HL-60/S4 (cell line): ENCODE measurements around the gene SMURF1.

ENCODE experiments used
- in situ Hi-C: fragments of 300-500 bp; cut with MboI; formaldehyde crosslinking; loops from 2 replicates; pipeline ENCODE4 v1.14.3; 2022; ENCODE audit warnings: low sequenced_read_pairs

Gene SMURF1

DNA sequence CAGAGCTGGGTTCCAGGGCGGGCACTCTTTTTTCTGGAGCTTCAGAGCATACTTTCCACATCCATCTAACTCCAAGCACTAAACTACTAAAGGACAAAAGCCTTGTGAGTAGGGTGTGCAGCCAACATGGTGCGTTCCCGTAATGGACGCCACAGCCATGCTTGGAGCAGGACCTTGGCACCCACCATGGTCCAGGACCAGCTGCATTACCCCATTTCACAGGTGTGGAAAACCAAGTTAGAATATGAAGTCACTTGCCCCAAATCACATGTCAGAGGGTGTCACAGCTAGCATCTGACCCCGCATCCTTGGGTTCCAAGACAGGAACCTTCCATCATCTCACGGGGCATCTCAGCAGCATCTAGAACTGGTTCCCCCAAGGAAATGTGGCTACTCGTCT, 112.4 kb downstream of the SMURF1 start:
- in situ Hi-C loops: no loop called here

DNA sequence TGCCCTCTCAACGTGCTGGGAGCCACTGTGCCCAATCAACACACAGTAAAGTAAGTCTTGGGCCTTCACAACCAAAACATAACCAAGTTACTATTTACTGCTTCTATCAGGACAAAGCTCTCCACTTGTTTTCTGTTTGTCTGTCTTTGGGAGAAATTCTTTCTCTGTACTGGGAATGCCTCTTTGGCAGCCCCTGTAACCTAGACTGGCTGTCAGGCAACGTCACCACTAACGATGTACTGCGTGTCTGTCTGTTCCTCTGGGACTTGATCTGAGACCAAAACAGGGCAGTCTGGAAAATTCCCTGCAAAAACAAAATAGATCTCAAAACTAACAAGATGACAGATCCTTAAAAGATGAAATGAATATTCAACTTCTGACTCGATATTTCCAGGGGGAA, 113.0 kb downstream of the SMURF1 start:
- in situ Hi-C loops: no loop called here

DNA sequence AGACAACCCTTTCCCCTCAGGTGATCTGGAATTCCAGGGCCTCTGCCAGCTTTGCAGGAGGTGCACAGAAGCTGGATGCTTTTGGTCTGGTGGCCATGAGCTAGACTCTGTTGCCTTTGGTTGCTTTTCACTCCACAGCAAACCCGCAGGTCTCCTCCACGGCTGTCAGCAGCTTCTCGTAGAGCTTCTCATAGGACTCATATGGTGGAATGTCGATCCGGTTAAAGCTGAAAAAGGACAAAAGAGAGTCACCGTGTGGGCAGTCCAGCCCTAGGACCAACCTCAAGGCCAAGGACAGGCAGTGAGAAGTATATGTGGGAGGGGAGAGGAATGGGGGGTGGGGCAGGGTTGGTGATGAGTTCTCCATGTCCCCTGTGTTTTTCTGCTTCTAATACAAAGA, 113.5 kb downstream of the SMURF1 start:
- in situ Hi-C loops: no loop called here

DNA sequence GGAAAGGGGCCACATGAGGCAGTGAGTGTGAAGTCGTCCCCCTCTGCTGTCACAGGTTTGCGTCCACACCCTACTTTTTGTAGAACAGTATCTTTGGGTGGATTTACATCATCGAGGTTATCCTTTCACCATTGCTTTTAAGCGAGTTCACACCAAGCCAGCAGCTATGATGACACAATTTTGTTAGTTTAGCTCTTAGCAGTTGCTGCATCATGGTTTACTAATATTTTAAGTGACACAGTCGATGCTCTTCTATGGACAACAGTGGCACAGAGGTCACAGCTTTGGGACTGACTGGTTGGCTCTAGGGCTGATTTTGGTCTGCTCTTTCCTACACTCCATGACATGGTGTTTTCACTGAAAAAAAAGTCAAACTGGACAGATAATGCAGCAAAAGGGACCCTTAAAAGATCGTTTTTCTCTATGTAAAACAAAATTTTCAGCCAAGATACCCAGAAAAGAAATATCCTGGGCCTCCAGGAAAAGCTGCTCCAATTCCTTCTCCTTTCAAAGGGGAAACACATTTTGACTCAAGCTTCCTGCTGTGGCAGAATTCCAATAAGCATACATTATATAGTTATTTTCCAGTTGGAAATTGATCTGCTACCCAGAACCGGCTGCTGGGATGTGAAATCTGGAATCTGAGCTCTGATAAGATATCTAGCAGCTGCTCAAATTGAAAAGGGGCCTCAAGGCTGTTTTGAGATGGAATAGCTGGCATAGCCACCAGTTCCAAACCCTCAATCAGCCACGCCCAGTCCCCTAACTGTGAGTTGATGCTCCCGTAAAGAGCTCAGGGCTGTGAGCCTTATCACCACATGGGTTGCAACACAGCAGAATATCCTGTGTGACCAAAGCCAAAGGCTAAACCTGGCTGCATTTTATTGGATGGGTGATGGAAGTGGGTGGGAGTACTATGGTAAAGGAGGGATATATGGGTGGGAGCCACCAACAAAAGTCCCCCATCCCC, 114.2 kb downstream of the SMURF1 start:
- in situ Hi-C loops: no loop called here

DNA sequence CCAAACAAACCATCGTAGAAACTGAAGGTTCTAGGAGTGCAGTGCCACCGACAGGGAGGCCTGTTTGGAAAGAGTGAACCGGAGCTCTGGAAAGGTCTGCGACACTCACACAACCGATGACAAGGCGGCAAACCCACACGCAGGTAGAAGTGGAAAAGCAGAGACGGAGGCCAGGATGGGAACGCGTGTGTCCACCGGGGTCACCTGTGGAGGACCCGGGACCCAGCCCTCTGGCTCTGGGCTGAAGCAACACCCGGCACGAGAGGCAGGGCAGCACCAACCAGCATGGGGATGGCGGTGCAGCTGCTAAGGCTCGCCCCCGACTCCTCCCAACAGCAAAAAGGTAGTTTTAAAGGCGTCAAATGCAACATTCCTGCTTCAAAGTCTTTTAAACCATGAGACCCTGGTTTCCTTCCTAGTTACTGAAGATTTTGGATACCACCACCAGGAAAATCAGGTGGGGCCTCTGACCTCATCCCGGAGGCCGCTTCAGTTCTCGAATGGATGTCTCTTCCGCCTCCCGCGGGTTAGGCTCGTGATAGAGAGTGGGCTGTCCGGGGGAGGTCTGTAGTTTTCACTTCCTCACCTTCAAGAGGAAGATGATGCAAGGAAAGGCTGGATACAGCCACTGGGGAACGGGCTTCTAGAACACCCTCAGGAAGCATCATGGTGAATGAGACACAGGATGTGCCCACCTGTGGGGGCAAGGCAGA, 115.5 kb downstream of the SMURF1 start:
- in situ Hi-C loops: no loop called here

DNA sequence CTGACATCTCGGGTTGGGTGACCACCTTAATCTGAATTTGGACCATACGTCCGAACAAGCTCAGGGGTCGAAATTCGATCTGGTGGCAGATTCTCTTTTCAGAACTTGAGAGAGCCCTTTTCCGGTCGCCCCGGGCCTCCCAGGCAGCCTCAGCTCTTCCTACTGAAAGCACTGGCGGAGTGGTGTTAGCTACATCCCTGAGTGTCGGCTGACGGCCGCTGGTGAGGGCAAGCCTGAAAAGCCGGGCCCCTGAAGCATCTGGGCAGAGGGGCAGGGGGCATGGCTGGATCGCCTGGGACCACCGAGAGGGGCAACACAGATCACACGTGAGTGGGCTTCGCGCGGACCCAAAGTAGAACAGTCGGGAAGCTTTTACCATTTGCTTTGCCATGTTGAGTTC, 116.1 kb downstream of the SMURF1 start:
- in situ Hi-C loops: no loop called here

DNA sequence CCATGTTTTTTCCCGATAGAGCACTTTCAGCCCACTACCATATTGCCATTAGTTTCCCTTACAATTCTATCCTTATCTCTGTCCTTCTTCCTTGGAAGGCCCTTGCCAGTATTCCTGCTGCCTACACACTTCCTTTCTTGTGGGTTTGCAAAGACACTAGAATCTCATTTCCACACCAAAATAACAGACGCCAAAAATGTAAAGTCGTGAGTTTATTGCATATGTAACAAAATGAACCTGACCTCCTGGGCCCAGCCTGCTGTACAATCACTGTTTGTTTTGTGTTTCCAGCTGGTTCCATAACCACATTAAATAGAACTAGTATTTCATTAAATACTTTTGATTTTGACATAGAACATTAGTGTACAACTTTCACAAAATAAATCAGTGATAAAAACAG, 116.7 kb downstream of the SMURF1 start:
- in situ Hi-C loops: no loop called here

DNA sequence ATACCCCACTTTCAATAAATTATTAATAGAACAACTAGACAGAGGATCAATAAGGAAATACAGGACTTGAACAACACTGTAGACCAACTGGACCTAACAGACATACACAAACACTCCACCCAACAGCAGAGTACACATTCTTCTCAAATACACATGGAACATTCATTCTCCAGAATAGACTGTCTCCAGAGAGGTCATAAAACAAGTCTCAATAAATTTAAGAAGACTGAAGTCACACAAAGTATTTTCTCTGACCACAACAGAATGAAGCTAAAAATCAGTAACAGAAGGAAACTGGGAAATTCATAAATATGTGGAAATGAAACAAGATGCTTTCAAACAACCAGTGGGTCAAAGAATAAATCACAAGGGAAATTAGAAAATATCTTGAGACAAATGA, 119.8 kb downstream of the SMURF1 start:
- in situ Hi-C loops: no loop called here

DNA sequence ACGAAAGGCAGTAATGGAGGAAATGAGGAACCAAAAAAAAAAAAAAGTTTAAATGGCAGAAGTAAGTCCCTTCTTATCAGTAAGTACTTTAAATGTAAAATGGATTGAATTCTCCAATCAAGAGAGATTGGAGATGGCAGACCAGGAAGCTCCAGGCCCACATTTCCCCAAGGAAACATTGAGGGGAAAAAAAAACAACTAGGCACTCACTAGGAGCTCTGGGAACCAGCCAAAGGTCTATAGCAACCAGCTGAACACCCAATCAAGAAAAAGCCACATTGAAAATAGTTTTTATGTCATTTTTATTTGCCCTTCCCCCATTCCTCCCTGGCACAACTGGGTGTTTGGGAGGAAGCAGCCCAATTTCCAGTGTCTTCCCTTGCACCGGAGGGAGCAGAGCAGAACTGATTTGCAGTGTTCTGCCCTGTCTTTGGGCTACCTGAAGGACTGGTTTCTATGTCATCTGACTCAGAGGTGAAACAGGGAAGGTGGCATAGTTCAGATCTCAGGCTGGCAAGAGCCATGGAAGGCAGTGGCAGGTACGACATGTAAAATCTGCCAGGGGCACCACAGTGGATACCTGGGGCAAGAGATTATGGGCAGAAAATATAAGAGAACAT, 121.9 kb downstream of the SMURF1 start:
- in situ Hi-C loops: no loop called here

DNA sequence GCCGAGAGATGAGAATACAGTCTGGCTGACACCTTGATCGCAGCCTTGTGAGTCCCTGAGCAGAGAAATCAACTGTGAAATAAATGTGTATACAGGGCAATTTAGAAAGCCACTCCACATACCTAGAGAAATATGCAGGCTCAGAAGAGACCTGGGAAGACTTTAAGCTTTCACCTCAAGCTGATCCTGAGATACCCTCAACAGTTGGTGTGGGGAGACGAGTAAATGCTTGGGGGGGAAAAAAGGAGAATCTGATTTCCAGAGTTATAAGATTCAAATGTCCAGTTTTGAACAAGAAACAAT, 123.5 kb downstream of the SMURF1 start:
- in situ Hi-C loops: no loop called here

DNA sequence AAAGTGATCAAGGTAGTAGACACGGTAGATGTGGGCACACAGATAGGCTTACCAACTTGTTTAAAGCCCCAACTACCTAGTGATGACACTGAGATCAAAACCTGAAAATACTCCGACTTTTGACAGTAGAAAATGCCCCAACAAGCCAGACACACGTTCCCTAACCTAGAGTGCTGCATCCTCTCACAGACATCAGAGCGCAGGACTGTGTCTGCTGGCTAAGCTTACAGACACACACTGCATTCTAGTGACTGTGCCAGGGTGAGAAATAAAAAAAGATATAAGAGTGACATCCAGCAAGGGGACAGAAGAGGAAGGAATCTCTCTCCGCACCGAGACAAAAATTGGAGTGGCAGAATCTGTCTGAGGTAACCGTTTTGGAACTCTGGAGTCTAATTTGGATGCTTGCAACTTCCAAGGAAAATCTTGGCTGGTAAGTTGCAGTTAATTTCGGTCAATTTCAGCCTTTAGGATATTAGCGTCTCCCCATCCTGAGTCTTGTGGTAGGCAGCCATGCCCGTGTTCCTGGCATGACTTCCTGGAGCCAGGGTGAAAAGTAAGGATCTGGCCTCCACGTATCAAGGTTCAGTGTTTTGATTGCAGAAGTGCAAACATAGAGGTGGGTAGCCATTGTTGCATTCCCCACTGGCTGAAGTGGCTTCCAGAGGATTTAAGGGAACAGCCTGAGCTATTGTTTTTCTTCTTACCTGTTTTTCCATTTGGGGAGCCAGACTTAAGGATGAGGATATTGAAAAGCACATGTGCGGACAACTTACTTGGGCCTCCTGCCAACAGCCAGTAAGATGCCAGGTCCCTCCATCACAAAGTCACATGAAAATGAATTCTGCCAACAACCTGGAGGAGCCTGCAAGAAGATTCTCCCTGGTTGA, 124.1 kb downstream of the SMURF1 start:
- in situ Hi-C loops: no loop called here

DNA sequence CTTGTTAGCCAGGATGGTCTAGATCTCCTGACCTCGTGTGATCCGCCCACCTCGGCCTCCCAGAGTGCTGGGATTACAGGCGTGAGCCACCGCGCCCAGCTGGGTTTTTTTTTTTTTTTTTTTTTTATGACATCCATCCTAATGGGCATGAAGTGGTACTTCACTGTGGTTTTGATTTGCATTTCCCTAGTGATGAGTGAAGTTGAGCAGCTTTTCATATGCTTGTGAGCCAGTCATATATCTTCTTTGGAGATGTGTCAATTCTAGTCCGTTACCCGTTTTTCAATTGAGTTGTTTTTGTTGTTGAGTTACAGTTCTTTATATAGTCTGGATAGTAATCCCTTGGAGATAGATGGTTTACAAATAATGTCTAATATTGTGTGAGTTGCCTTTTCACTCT, 127.7 kb downstream of the SMURF1 start:
- in situ Hi-C loops: no loop called here

DNA sequence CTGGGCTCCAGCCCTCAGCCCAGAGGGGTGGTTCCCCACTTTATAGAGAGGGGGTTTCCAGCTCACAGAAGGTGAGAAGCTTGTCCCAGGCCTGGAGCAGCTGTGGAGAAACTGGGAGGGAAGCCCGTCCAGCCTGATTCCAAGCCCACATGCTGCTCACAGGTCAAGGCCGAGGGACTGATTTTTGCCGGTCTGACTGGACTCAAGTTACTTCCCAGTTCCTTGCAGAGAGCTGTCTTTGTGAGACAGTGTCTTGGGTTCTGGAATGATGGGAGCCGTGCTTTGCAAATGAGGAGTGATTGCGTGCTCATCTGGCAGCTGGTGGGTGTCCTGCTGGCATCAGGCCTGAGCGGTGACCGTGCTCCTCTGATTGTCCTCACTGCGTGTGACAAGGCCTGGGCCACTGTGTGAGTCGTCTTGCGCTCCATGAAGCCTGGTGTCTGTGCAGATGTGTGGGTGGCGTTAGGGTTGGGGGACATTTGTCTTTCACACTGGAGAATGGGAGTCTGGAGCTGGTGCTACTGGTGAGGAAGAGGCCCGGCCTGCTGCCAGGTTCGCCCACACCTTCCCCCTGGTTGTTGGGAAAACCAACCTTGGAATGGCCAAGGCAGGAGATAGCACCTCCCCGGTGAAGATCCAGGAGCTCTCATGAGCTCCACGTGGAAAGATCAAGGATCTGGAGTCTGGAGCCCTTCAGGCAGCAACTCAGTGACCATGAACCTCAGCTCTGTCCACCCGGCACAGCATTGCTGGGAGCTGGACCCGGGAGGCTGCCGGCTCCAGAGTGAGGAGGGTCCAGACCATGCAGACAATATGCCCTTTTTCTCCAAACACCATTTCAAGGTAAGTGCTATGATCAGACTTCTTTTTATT, 129.6 kb downstream of the SMURF1 start:
- in situ Hi-C loops: no loop called here

DNA sequence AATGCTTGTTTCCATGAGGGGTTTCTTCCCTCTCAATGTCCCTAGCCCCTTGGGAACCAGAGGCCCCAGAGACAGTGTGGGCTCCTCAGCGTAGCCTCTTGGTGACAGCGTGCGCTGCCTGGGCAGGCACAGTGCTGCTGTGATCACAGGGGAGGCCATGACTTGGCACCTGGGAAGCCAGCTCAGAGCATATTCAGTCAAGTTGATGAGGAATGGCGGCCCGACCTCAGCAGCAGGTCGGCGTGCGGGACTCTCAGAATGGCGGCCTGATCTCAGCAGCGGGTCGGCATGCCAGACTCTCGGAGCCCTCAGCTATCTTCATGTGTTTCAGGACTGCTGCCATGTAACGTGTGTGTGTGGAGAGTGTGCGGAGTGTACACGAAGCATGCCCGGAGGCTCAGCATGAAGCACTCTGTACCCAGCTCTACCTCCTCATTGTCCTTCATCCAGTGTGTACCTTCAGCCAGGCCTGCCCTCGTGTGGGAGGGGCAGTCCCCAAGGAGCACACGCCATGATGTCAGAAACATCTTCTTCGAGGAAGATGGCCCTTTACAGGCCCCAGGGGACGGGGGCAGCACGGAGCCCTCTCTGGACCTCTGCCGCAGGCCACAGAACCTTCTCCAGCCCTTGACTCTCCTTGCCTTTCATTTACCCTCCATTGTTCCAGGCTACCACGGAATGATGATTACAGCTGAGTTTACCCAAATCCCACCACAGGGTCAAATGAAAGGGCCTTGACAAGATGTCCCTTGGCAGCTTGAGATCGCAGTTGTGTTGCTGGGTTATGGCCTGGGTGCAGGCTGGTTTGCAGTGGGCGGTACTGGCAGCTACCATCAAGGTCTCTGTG, 130.4 kb downstream of the SMURF1 start:
- in situ Hi-C loops: no loop called here

DNA sequence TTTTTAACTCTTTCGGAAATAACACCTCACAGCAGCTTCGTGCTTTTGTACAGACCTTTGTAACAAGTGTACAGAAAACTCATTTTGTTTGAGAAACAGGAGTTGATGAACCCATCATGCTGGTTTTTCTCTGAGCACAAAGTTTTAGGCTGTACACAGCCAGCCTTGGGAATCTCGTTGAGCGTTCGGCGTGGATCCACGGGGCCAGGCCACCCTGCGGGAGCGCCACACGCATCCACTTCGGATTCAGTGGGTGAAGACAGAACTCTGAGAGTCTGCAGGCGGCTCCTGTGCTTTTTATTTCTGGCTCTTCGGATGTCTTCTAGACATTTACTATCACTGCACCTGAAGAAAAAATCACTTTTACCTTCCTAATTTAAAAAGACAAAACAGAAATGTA, 131.2 kb downstream of the SMURF1 start:
- in situ Hi-C loops: no loop called here

DNA sequence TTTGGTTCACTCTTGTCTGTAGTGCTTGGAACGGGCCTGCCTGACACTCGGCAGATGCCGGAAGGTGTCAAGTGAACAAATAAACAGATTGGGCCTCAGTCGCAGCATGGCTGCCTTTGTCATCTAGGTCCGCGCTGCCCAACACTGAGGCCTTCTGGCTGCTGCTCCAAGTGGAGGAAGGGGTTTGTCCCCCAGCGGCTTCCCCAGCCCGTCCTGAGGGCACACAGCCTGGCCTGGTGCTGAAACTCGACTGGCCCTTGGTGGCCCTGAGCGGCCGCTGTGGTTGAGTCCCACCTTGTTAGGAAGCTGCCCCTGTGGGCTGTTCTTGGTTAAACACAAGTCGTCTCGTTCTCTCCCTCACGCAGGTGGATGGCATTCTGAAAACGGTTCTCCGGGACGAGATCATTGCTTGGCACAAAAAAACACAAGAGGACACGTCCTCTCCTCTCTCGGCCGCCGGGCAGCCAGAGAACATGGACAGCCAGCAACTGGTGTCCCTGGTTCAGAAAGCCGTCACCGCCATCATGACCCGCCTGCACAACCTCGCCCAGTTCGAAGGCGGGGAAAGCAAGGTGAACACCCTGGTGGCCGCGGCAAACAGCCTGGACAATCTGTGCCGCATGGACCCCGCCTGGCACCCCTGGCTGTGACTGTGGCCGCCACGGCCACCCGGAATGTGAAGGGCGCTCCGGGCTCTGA, 132.1 kb downstream of the SMURF1 start:
- in situ Hi-C loops: no loop called here

DNA sequence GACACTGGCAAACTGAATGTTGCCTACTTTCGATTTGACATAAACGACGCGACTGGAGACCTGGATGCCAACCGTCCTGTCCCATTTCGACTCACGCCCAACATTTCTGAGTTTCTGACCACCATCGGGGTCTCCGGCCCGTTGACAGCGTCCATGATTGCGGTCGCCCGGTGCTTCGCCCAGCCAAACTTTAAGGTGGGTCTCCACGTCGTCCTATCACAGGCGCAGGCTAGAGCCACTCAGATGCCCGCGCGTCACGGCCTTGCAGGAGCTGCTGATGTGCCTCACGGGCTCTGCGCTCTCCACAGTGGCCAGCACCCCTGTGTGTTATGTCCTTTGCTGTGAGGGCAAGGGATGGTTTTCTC, 132.6 kb downstream of the SMURF1 start:
- in situ Hi-C loops: no loop called here

DNA sequence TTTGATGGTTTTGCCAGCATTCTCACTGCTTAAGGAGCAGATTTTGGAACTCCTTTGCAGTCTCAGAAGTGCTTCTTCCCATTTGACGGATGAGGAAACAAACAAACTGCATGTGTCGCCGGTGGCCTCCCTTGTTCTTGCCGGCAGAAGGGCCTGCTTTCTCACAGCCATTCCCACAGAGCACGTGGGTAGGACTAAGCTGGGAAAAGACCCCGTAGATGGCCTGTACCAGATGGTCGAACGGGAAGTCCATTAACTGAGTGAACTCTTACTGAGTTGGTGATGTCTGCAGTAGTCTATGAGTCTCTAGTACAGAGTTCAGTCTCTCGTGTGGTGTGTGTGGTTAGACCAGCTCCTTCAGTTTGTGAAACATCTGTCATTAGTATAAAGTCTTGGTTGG, 133.6 kb downstream of the SMURF1 start:
- in situ Hi-C loops: no loop called here
